Measurements from ENCODE around the gene SLA2.

DNA sequence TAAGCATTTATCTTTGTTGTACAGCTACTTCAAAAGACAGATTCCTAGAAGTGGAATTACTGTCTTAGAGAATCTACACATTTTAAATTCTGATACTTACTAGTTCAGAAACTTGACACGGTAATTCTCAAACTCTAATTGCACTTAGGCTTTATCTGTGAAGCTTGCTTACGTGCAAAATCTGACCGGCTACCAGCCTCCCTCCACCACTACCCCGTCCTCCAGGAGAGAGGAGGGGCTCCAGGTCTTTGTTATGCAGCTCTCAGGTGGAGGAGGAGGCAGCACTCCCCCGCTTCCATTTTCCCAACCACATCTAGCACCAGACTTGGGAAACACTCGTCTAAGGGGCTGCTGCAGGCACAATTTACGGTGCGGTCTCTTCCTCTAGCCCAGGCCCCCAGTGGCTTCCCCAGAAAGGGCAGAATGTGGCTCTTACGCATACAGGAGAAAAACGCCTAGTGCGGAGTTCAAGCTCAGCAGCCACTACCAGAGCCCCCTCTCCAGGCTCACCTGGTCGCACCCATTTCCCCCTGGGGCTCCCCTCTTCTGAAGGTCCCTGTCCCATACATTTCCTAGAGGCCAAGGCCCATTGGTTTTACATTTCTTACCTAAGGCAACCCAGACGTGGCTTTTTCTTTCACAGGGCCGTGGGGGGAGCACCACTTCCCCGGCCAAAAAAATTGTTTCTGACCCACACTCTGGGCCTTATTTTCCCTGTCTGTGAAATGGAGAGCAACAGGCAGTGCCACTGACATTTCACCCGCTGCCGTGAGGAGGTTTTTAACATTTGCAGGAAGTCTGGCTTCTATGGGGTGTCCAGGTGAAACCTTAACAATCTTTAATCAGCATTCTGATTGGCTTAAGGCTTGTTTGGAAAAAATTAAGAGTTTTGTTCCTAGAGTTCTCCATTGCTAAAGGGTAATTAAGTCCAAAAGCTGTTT is 74.2 kb downstream of the SLA2 start:
- TF ChIP-seq, protein P1, sequence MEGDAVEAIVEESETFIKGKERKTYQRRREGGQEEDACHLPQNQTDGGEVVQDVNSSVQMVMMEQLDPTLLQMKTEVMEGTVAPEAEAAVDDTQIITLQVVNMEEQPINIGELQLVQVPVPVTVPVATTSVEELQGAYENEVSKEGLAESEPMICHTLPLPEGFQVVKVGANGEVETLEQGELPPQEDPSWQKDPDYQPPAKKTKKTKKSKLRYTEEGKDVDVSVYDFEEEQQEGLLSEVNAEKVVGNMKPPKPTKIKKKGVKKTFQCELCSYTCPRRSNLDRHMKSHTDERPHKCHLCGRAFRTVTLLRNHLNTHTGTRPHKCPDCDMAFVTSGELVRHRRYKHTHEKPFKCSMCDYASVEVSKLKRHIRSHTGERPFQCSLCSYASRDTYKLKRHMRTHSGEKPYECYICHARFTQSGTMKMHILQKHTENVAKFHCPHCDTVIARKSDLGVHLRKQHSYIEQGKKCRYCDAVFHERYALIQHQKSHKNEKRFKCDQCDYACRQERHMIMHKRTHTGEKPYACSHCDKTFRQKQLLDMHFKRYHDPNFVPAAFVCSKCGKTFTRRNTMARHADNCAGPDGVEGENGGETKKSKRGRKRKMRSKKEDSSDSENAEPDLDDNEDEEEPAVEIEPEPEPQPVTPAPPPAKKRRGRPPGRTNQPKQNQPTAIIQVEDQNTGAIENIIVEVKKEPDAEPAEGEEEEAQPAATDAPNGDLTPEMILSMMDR (conservative IDR thresholded peaks at IDR 0.05; ENCODE audit: low read depth, low read length): no peak
- TF ChIP-seq EZH2 (IDR thresholded peaks at IDR 0.05; ENCODE audit: low read length, unreplicated experiment): no peak
